ENCODE results near the gene RBM48.

RBM48 gene

GRCh38 chr7:92582948-92583347, 54.4 kb downstream of the RBM48 start:
- POLR2A ChIA-PET: no interaction called here
- no peak for TF ChIP-seq CTCF (IDR thresholded peaks at IDR 0.05; ENCODE audit: control extremely low read depth, extremely low read depth, low read depth, missing control alignments)
- CTCF ChIA-PET: interaction anchor here (0.8 to 1.4 kb wide), 2 partner anchors 8 to 17 kb away, joined by 3 to 4 read pairs; no protein-coding TSS in a partner anchor
- no peak for DNase-seq (ENCODE audit: extremely low spot score)

- no peak for DNase-seq (ENCODE audit: extremely low spot score)
- ChIA-PET POLR2A (no interaction called here), CTCF (interaction anchor here (1.6 kb wide), 1 partner anchor 10 kb away, joined by 5 read pairs; no protein-coding TSS in a partner anchor)
- TF ChIP-seq CTCF (IDR thresholded peaks at IDR 0.05; ENCODE audit: control extremely low read depth, extremely low read depth, low read depth, missing control alignments): no peak
These were observed 56.4 kb downstream of the RBM48 start for GRCh38 chr7:92584953-92585352.

GRCh38 chr7:92586403-92586802, 57.8 kb downstream of the RBM48 start:
- DNase-seq (ENCODE audit: extremely low spot score): no peak
- CTCF ChIA-PET: interaction anchor here (0.7 kb wide), 1 partner anchor 246 kb away, joined by 3 read pairs; no protein-coding TSS in a partner anchor
- TF ChIP-seq CTCF (IDR thresholded peaks at IDR 0.05; ENCODE audit: control extremely low read depth, extremely low read depth, low read depth, missing control alignments): no peak
- POLR2A ChIA-PET: no interaction called here

GRCh38 chr7:92586841-92587240, 58.2 kb downstream of the RBM48 start:
- ChIA-PET POLR2A (no interaction called here), CTCF (interaction anchor here (1.6 kb wide), 1 partner anchor 37 kb away, joined by 3 read pairs; no protein-coding TSS in a partner anchor)
- no peak for TF ChIP-seq CTCF (IDR thresholded peaks at IDR 0.05; ENCODE audit: control extremely low read depth, extremely low read depth, low read depth, missing control alignments)
- no peak for DNase-seq (ENCODE audit: extremely low spot score)

Measured in GM10248 (cell line).